ENCODE measurements around the gene OGA.

Gene OGA

DNA sequence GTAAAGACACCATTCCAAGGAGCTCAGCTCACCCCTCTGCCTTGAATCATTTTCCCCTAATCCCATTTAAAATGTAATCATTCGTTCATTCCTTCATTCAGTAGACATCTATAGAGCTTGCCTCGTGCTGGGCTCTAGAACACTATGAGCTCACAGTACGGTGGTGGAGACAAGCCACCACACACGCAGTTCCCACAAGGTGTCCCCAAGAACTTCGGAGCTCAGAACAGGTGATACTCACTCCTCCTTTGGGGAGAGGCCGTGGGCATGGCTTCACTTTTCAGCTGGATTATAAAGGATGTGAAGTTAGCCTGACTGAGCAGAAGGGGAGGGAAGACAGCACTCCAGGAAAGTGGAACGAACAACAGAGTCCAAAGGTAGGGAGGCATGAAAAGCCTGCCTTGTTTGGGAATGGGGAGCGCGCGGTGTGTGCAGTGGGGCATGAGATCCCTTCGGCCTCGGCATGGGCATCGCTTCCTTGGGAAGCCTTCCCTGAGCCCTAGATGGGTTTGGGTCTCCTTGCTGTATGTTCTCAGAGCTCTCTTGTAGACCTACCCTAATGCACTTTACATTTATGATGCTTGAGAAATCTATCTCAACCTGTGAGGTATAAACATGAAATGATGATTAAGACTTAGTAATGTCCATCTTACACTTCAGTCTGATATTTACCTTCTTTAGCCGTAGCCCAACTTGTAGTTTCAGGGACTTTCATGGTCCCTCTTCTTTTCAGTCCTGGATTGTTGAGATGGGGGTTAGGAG, 809 bp upstream of the OGA start:
- no peak for DNase-seq (ENCODE audit: low read depth)
- TF ChIP-seq, protein P1, sequence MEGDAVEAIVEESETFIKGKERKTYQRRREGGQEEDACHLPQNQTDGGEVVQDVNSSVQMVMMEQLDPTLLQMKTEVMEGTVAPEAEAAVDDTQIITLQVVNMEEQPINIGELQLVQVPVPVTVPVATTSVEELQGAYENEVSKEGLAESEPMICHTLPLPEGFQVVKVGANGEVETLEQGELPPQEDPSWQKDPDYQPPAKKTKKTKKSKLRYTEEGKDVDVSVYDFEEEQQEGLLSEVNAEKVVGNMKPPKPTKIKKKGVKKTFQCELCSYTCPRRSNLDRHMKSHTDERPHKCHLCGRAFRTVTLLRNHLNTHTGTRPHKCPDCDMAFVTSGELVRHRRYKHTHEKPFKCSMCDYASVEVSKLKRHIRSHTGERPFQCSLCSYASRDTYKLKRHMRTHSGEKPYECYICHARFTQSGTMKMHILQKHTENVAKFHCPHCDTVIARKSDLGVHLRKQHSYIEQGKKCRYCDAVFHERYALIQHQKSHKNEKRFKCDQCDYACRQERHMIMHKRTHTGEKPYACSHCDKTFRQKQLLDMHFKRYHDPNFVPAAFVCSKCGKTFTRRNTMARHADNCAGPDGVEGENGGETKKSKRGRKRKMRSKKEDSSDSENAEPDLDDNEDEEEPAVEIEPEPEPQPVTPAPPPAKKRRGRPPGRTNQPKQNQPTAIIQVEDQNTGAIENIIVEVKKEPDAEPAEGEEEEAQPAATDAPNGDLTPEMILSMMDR (IDR thresholded peaks at IDR 0.05; ENCODE audit: low read length, missing control alignments), result no peak
- peak overlapping the region; percentile 54 for H3K4me3 ChIP-seq (replicated peaks; ENCODE audit: low read depth, low read length)

DNA sequence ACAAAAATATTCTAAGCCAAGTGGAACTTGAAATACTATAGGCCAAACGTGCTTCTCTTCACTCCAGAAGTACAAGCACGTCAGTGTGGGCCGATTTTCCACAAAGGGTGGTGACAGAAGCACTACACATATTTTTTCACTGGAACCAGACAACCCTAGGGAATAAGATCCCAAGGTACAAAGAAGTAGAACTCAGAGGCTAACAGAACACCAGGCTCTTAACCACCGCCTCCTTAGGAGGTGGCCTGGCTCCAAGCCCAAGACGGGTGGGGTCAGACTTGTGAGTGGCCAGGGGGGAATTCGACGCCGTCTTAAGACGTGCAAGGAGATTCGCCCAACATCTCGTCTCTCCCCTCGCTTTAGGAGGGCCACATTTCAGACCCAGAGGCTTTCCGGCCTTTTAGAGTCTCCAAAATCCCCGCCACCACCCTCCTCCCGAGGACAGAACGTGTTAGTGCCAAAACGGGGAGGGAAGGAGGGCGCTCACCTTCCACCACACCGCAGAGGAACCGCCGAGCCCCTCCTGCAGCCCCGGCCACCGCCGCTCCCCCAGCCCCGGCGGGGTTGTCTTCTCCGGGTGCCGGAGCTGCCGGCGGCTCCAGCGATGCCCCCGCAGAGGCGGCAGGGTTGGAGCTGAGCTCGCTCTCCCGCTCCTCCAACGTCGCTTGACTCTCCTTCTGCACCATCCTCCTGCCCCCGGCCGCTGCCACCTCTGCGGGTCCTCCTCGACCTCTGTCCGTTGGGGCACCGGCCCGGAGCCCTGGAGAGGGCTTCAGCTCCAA, 716 bp downstream of the OGA start:
- peak overlapping the region; percentile 77 for H3K4me3 ChIP-seq (replicated peaks; ENCODE audit: low read depth, low read length)
- peak; percentile 97 for DNase-seq (ENCODE audit: low read depth)
- TF ChIP-seq, protein P1 (IDR thresholded peaks at IDR 0.05; ENCODE audit: low read length, missing control alignments), result no peak

DNA sequence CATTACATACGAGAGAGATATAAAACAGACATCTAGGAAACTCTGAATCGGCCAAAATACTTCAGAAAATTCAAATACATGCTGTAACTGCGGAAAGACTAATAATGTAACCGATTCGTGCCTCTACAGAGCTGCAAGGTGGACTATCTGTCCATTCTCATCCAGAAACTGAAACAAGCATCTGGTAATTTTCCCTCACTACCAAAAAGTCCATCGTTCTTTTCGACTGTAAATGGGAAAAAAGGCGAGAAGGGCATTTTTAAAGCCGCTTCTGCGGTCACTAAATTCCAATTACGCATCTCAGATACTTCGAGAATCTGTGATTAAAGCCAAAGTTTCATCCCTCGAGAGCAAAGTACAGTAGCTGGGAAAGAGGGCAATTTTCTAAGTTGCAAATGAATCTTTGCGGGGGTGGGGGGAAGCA, 1.3 kb downstream of the OGA start:
- H3K4me3 ChIP-seq (replicated peaks; ENCODE audit: low read depth, low read length), result peak overlapping the region; percentile 77
- DNase-seq (ENCODE audit: low read depth), result no peak
- TF ChIP-seq, protein P1 (IDR thresholded peaks at IDR 0.05; ENCODE audit: low read length, missing control alignments), result no peak

DNA sequence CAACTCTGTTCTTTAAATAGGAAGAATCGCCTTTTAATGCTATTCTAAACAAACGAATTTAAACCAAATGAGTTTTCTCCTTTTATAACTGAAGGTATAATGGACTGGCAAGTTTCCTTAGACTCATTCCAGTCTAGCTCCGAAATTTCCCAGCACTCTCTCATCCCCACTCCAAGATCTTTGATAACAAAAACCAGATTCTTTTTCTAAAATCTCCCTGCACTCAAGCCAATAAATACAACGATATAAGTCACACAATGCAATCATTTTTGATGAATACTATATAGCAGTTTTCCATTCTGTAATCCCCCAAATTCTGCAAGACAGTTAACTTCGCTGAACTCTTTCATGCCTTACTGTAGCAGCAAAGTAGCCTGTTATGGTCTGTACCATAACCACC, 1.9 kb downstream of the OGA start:
- TF ChIP-seq, protein P1 (IDR thresholded peaks at IDR 0.05; ENCODE audit: low read length, missing control alignments), result no peak
- peak overlapping the region; percentile 77 for H3K4me3 ChIP-seq (replicated peaks; ENCODE audit: low read depth, low read length)
- no peak for DNase-seq (ENCODE audit: low read depth)

DNA sequence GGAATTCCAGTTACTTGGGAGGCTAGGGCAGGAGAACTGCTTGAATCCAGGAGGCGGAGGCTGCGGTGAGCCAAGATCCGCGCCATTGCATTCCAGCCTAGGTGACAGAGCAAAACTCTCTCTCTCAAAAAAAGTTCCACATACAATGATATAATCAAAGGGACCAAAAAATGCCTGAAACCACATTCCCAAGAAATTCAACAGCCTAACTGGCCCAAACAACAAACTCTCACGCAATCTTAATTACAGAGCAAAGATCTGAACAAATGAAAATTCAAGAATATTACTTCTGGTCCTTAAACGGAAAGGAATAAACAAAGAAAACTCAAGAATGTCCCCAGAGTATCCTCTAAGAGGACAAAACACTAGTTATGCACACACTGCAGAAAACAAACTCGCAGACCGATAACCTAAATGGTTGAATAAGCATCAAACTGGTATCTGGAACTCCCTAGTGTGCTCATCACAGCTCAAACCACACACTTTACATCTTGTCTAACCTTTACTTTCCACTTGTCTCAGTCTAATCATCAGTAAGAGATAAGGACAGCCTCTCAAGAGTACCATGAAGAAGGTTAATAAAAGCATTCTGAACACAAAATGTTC, 3.7 kb downstream of the OGA start:
- TF ChIP-seq, protein P1 (IDR thresholded peaks at IDR 0.05; ENCODE audit: low read length, missing control alignments), result no peak
- DNase-seq (ENCODE audit: low read depth), result no peak
- peak overlapping the region; percentile 77 for H3K4me3 ChIP-seq (replicated peaks; ENCODE audit: low read depth, low read length)

DNA sequence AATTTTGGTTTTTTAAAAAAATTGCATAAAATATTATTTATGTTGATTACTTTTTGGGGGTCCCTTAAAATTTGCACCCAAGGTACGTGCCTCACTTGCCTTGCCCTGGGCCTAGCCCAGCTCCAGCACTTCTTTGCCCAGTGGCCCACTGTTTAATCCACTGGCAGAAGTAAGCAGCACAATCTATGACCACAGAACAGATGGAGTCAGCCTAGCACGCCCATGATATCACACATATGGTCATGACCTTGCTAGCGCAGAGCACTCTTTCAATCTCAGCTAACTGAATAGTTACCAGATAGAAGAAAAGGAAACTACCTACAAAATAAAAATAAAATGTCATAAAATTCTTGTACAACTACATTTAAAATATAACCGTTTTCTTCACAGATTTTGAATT, 5.6 kb downstream of the OGA start:
- no peak for DNase-seq (ENCODE audit: low read depth)
- TF ChIP-seq, protein P1 (IDR thresholded peaks at IDR 0.05; ENCODE audit: low read length, missing control alignments), result no peak
- H3K4me3 ChIP-seq (replicated peaks; ENCODE audit: low read depth, low read length), result no peak overlapping the region
